C4-2B (cell line): ENCODE data around the gene RRAD.

Source experiments
- ZFX ChIP-seq: fragments of 450-650 bp; IDR thresholded peaks from 2 replicates; pipeline ENCODE4 v1.6.1; 2017
- TF ChIP-seq, protein P1 (sequence below): fragments of 450-650 bp; conservative IDR thresholded peaks from 2 replicates; pipeline ENCODE4 v1.5.1; 2017; ENCODE audit warnings: mild to moderate bottlenecking

DNA sequence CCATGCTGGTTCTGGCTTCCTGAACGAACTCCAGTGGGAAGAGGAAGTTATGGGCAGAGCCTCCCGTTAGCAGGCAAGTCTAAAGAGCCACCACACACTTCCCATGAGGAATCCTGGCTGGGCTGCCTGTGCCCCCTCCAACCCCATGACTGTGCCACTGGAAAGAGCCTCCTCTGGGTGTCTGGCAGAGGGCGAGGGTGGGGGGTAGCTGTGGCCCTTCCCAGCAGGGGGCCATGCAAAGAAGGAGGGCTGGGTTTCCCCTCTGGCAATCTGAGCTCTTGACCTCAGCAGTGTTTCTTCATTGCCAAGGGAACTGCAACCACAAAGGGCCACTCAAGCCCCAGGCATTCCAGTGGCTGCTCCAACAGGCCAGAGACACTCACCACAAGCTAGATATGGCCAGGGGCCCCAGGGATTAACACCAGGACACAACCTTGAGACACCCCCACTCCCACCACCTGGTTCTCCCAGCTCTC, 1.7 kb upstream of the RRAD start:
- TF ChIP-seq, protein P1, sequence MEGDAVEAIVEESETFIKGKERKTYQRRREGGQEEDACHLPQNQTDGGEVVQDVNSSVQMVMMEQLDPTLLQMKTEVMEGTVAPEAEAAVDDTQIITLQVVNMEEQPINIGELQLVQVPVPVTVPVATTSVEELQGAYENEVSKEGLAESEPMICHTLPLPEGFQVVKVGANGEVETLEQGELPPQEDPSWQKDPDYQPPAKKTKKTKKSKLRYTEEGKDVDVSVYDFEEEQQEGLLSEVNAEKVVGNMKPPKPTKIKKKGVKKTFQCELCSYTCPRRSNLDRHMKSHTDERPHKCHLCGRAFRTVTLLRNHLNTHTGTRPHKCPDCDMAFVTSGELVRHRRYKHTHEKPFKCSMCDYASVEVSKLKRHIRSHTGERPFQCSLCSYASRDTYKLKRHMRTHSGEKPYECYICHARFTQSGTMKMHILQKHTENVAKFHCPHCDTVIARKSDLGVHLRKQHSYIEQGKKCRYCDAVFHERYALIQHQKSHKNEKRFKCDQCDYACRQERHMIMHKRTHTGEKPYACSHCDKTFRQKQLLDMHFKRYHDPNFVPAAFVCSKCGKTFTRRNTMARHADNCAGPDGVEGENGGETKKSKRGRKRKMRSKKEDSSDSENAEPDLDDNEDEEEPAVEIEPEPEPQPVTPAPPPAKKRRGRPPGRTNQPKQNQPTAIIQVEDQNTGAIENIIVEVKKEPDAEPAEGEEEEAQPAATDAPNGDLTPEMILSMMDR, result no peak
- TF ChIP-seq ZFX, result no peak
